PC-3 (cell line): Measurements from ENCODE around the gene SORD. TPM values are rescaled to one million over a fixed set of nuclear protein-coding genes. Genes with fewer than 3 reads are reported as not detected.
A peak's percentile ranks its signal among the peaks of the same experiment; 100 is the strongest.

Experiments used
- ATAC-seq: fragments of 200-7000 bp; cut with Tn5 transposase; 2 replicates; pipeline ENCODE4 v1.9.1; 2020; ENCODE audit warnings: mild to moderate bottlenecking, moderate library complexity
- BruUV-seq: library from RNA; stranded (reverse); fragments of 400-500 nt; replicated peaks from 2 replicates; lab custom pipeline; 2021; lab: Mats Ljungman, UMichigan
- CTCF ChIA-PET: fragments of 300-600 bp; sonication (Branson Sonifier 250); formaldehyde crosslinking; loops from one replicate; lab custom pipeline; 2022; ENCODE audit warnings: antibody characterized with exemption; lab: Charles Lee
- POLR2A ChIA-PET: fragments of 300-600 bp; sonication (Branson Sonifier 250); formaldehyde crosslinking; loops from one replicate; lab custom pipeline; 2022; ENCODE audit warnings: antibody characterized with exemption; ENCODE audit not compliant: unreplicated experiment; lab: Charles Lee
- DNase-seq: peaks from one replicate; pipeline ENCODE4 v3.0.0-alpha.2; 2015
- H2AFZ ChIP-seq: fragments of 300-600 bp; sonication (generic); 2 replicates; pipeline ENCODE4 v1.6.0; 2016; ENCODE audit warnings: antibody characterized with exemption, low read length
- H3F3A ChIP-seq: fragments of 300-600 bp; sonication (generic); one replicate; pipeline ENCODE4 v1.6.0; 2017; ENCODE audit warnings: antibody characterized with exemption, low read length, control low read depth, mild to moderate bottlenecking; ENCODE audit not compliant: unreplicated experiment
- H3K27ac ChIP-seq: fragments of 300-600 bp; sonication (generic); 2 replicates; pipeline ENCODE4 v1.5.1; 2016; ENCODE audit warnings: mild to moderate bottlenecking, low read length
- H3K27me3 ChIP-seq: fragments of 300-600 bp; sonication (generic); 2 replicates; pipeline ENCODE4 v1.6.1; 2016; ENCODE audit warnings: low read length, mixed read lengths
- H3K36me3 ChIP-seq: fragments of 300-600 bp; sonication (generic); 2 replicates; pipeline ENCODE4 v1.6.1; 2016; ENCODE audit warnings: low read depth, mixed run types, low read length, mixed read lengths
- H3K4me1 ChIP-seq: fragments of 300-600 bp; sonication (generic); 2 replicates; pipeline ENCODE4 v1.5.1; 2016; ENCODE audit warnings: low read length; ENCODE audit not compliant: insufficient read depth
- H3K4me2 ChIP-seq: fragments of 300-600 bp; sonication (generic); 2 replicates; pipeline ENCODE4 v1.6.0; 2016; ENCODE audit warnings: low read length
- H3K4me3 ChIP-seq: fragments of 300-600 bp; sonication (generic); 2 replicates; pipeline ENCODE4 v1.5.1; 2016; ENCODE audit warnings: mild to moderate bottlenecking, low read length, mixed read lengths
- H3K79me2 ChIP-seq: fragments of 300-600 bp; sonication (generic); 2 replicates; pipeline ENCODE4 v1.6.1; 2017; ENCODE audit warnings: low read length, mixed read lengths
- H3K9ac ChIP-seq: fragments of 300-600 bp; sonication (generic); 2 replicates; pipeline ENCODE4 v1.6.0; 2016; ENCODE audit warnings: mild to moderate bottlenecking, low read length
- H3K9me2 ChIP-seq: fragments of 300-600 bp; sonication (generic); replicated peaks from 2 replicates; pipeline ENCODE4 v1.6.1; 2016; ENCODE audit warnings: mixed run types, low read length, mixed read lengths
- H3K9me3 ChIP-seq: fragments of 300-600 bp; sonication (generic); 2 replicates; pipeline ENCODE4 v1.6.1; 2016; ENCODE audit warnings: low read length, mixed read lengths
- H4K20me1 ChIP-seq: fragments of 300-600 bp; sonication (generic); 2 replicates; pipeline ENCODE4 v1.6.1; 2016; ENCODE audit warnings: low read length, mixed read lengths
- CTCF ChIP-seq: fragments of 300-600 bp; sonication (generic); conservative IDR thresholded peaks from 2 replicates; pipeline ENCODE4 v1.5.1; 2017; ENCODE audit warnings: antibody characterized with exemption, low read depth, mild to moderate bottlenecking, low read length
- EZH2 ChIP-seq: fragments of 300-600 bp; sonication (generic); IDR thresholded peaks from one replicate; pipeline ENCODE4 v1.6.1; 2017; ENCODE audit warnings: antibody characterized with exemption, mild to moderate bottlenecking, low read length; ENCODE audit not compliant: unreplicated experiment
- EZH2phosphoT487 ChIP-seq: fragments of 300-600 bp; sonication (generic); IDR thresholded peaks from 2 replicates; pipeline ENCODE4 v1.6.1; 2018; ENCODE audit warnings: mild to moderate bottlenecking, antibody characterized with exemption, low read length, borderline replicate concordance
- intact Hi-C: fragments of 100-400 bp; cut with micrococcal nuclease; formaldehyde crosslinking; loops from 2 replicates; pipeline ENCODE4 v1.9.0; 2023
- total RNA-seq: library from RNA; depleted of rRNA; stranded (reverse); fragments of >200 nt; gene quantifications from 2 replicates; pipeline ENCODE4 v1.2.3, GENCODE V29; 2014

Gene SORD
- total RNA-seq, 1 experiment from 2014 or later: 119 TPM

DNA sequence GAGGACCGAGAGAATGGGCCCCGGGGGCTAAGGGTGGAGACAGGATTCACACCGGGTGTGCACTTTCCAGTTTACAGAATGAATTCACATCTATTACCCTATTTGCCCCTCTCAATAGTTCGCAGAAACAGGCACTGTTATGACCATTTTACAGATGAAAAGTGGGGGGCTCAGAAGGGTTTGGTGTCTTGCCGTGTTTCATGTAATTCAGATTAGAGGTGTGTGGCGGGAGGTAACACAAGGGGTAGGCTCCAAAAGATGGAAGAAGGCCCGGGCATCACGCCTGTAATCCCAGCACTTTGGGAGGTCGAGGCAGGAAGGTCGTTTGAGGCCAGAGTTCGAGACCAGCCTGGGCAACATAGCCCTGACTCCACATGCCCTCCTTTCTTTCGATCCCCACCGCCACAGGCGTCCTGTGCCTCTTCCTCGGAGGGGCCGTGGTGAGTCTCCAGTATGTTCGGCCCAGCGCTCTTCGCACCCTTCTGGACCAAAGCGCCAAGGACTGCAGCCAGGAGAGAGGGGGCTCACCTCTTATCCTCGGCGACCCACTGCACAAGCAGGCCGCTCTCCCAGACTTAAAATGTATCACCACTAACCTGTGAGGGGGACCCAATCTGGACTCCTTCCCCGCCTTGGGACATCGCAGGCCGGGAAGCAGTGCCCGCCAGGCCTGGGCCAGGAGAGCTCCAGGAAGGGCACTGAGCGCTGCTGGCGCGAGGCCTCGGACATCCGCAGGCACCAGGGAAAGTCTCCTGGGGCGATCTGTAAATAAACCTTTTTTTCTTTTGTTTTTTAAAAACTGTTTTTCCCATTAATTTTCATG, 94.5 kb downstream of the SORD start:
- Histone ChIP-seq H4K20me1 (no peaks in the 10 kb centered on the region), H3K4me2 (peak overlapping the region; percentile 58), H3K79me2 (no peaks in the 10 kb centered on the region), H3K9me2 (no peaks in the 10 kb centered on the region), H3K27me3 (peaks cover 17% of the 10 kb centered on the region), H3K36me3 (no peaks in the 10 kb centered on the region), H3F3A (no peaks in the 10 kb centered on the region), H3K9ac (no peak overlapping the region), H3K4me1 (peaks cover 10% of the 10 kb centered on the region), H3K4me3 (peak overlapping the region; percentile 34; the same call in 1 of the 2 replicates), H3K27ac (no peak overlapping the region), H3K9me3 (no peaks in the 10 kb centered on the region), H2AFZ (peak overlapping the region; percentile 61; the same call in 1 of the 2 replicates)
- intact Hi-C loops: no loop called here
- ATAC-seq (peak; percentile 23), DNase-seq (no peak)
- TF ChIP-seq CTCF: no peak
- TF ChIP-seq EZH2: no peak
- TF ChIP-seq EZH2phosphoT487: no peak
- CTCF ChIA-PET: interaction anchor here (0.5 to 1.6 kb wide), 18 partner anchors 9 to 455 kb away, joined by 3 to 25 read pairs (median 4); no protein-coding TSS in a partner anchor
- POLR2A ChIA-PET: no interaction called here
- no TSS peak for BruUV-seq

- ChIA-PET POLR2A (no interaction called here), CTCF (interaction anchor here (0.5 to 1.6 kb wide), 19 partner anchors 9 to 455 kb away, joined by 3 to 25 read pairs (median 4); no protein-coding TSS in a partner anchor)
- intact Hi-C loops: no loop called here
- DNase-seq: peak; percentile 93
- Histone ChIP-seq H3K9ac (no peak overlapping the region), H2AFZ (peak overlapping the region; percentile 61; the same call in 1 of the 2 replicates), H3K9me3 (no peaks in the 10 kb centered on the region), H3K4me1 (peaks cover 14% of the 10 kb centered on the region), H3K9me2 (no peaks in the 10 kb centered on the region), H3K4me3 (peak overlapping the region; percentile 34; the same call in 1 of the 2 replicates), H3K27ac (no peak overlapping the region), H3K79me2 (no peaks in the 10 kb centered on the region), H3K4me2 (peak overlapping the region; percentile 58), H4K20me1 (no peaks in the 10 kb centered on the region), H3K36me3 (no peaks in the 10 kb centered on the region), H3K27me3 (peaks cover 10% of the 10 kb centered on the region), H3F3A (no peaks in the 10 kb centered on the region)
- TF ChIP-seq EZH2phosphoT487 (no peak), CTCF (peak; percentile 99)
- BruUV-seq: no TSS peak
- peak; percentile 93 for ATAC-seq
Observed at GRCh38 chr15:45118131-45118588, 95.2 kb downstream of the SORD start.
